ENCODE measurements around the gene FBXO34.
"Not testable (repeated sequence)": the region's sequence is repeated elsewhere in the genome, so short reads cannot be mapped to it uniquely, and the experiment has no call there.

The FBXO34 gene

DNA sequence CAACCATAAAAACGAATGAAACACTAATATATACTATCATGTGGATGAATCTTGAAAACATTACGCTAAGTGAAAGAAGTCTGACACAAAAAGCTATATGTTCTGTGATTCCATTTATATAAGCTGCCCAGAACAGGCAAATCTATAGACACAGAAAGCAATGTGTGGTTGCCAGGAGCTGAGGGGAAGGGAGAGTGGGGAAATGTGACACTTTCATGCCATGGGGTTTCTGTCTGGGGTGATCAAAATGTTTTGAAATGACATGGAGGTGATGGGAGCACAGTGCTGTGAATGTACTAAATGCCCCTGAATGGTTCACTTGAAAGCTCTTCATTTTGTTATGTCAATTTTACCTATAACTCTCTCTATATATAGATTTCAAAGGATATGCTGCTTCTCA lies 110.3 kb downstream of the FBXO34 start:
- Histone ChIP-seq H3K9ac (ENCODE audit: insufficient read length, low read depth) (no peak overlapping the region), H3K9me3 (ENCODE audit: insufficient read depth, low read length) (no peaks in the 10 kb centered on the region), H3K4me1 (ENCODE audit: insufficient read depth, insufficient read length) (no peaks in the 10 kb centered on the region), H3K27me3 (ENCODE audit: insufficient read depth, insufficient read length) (no peaks in the 10 kb centered on the region), H3K36me3 (ENCODE audit: insufficient read depth, insufficient read length, low read length) (peaks cover 51% of the 10 kb centered on the region), H3K4me3 (ENCODE audit: insufficient read length, low read depth) (no peak overlapping the region)
- TF ChIP-seq YY1 (IDR thresholded peaks at IDR 0.05; ENCODE audit: insufficient read depth, insufficient read length), result no peak
- no peak for TF ChIP-seq SUZ12 (IDR thresholded peaks at IDR 0.05; ENCODE audit: extremely low read depth, insufficient read depth, insufficient read length)
- TF ChIP-seq ZNF274 (IDR thresholded peaks at IDR 0.05; ENCODE audit: low read depth, low read length), result no peak
- DNase-seq (ENCODE audit: low read depth, low spot score), result no peak

DNA sequence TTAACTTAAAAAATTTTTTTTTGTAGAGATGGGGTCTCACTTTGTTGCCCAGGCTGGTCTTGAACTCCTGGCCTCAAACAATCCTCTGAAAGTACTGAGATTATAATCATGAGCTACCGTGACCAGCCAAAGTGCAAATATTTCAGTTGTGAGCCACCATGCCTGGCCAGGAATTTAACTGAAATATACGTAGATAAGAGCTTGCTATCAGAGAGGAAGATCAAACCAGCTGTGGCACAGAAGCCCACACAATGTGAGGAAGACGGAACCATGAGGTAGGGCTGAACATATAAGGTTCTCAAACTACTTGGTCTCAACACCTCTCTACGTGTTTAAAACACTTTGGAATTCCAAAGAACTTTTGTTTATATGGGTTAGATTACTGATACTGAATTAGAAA lies 111.3 kb downstream of the FBXO34 start:
- no peak for DNase-seq (ENCODE audit: low read depth, low spot score)
- H3K9ac ChIP-seq (ENCODE audit: insufficient read length, low read depth), result no peak overlapping the region
- H3K9me3 ChIP-seq (ENCODE audit: insufficient read depth, low read length), result no peaks in the 10 kb centered on the region
- peaks cover 51% of the 10 kb centered on the region for H3K36me3 ChIP-seq (ENCODE audit: insufficient read depth, insufficient read length, low read length)
- TF ChIP-seq SUZ12 (IDR thresholded peaks at IDR 0.05; ENCODE audit: extremely low read depth, insufficient read depth, insufficient read length) (no peak), YY1 (IDR thresholded peaks at IDR 0.05; ENCODE audit: insufficient read depth, insufficient read length) (no peak), ZNF274 (IDR thresholded peaks at IDR 0.05; ENCODE audit: low read depth, low read length) (no peak)
- H3K27me3 ChIP-seq (ENCODE audit: insufficient read depth, insufficient read length), result no peaks in the 10 kb centered on the region
- no peaks in the 10 kb centered on the region for H3K4me1 ChIP-seq (ENCODE audit: insufficient read depth, insufficient read length)
- no peak overlapping the region for H3K4me3 ChIP-seq (ENCODE audit: insufficient read length, low read depth)

DNA sequence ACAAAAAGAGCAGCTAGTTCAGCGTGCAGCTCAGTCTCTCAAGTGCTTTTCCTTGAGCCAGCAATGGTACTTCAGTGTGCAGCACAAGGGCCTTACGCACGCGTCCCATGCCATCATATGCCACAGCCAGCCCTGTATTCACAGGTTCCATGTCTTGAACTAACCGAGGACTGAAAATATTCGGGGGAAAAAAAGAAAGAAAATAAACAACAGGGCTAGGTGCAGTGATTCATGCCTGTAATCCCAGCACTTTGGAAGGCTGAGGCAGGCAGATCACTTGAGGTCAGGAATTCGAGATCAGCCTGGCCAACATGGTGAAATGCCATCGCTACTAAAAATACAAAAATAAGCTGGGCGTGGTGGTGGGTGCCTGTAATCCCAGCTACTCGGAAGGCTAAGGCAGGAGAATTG lies 111.8 kb downstream of the FBXO34 start:
- not testable (repeated sequence) for H3K4me3 ChIP-seq (ENCODE audit: insufficient read length, low read depth); H3K9ac ChIP-seq (ENCODE audit: insufficient read length, low read depth); H3K9me3 ChIP-seq (ENCODE audit: insufficient read depth, low read length); H3K27me3 ChIP-seq (ENCODE audit: insufficient read depth, insufficient read length); DNase-seq (ENCODE audit: low read depth, low spot score); H3K4me1 ChIP-seq (ENCODE audit: insufficient read depth, insufficient read length)
- H3K36me3 ChIP-seq (ENCODE audit: insufficient read depth, insufficient read length, low read length), result peaks cover 54% of the 10 kb centered on the region

DNA sequence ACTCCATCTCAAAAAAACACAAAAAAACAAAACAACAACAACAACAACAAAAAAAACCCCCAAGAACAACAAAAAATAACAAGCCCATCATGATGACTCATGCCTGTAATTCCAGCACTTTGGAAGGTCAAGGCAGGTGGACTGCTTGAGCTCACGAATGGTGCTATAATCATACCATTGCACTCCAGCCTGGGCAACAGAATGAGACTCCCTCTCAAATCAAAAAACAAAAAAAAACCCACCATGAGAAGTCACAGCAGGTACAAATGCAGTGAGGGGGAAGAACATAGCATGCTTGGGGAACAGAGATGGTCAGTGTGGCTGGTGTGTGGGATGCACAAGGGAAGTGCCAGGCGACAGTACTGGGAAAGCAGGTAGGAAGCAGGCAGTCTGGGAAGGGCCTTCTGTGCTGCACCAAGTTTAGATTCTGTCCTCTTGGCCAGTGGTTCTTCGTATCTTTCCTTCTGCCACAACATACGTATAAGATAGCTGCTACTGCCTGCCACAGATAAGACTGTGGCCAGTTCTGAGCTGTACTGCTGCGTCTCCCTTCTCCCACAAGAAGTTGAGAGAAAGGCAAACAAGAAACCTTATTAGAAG lies 112.4 kb downstream of the FBXO34 start:
- TF ChIP-seq SUZ12 (IDR thresholded peaks at IDR 0.05; ENCODE audit: extremely low read depth, insufficient read depth, insufficient read length) (no peak), YY1 (IDR thresholded peaks at IDR 0.05; ENCODE audit: insufficient read depth, insufficient read length) (no peak), ZNF274 (IDR thresholded peaks at IDR 0.05; ENCODE audit: low read depth, low read length) (no peak)
- DNase-seq (ENCODE audit: low read depth, low spot score), result no peak
- Histone ChIP-seq H3K4me3 (ENCODE audit: insufficient read length, low read depth) (no peak overlapping the region), H3K9ac (ENCODE audit: insufficient read length, low read depth) (no peak overlapping the region), H3K27me3 (ENCODE audit: insufficient read depth, insufficient read length) (no peaks in the 10 kb centered on the region), H3K9me3 (ENCODE audit: insufficient read depth, low read length) (no peaks in the 10 kb centered on the region), H3K4me1 (ENCODE audit: insufficient read depth, insufficient read length) (no peaks in the 10 kb centered on the region), H3K36me3 (ENCODE audit: insufficient read depth, insufficient read length, low read length) (peaks cover 53% of the 10 kb centered on the region)

DNA sequence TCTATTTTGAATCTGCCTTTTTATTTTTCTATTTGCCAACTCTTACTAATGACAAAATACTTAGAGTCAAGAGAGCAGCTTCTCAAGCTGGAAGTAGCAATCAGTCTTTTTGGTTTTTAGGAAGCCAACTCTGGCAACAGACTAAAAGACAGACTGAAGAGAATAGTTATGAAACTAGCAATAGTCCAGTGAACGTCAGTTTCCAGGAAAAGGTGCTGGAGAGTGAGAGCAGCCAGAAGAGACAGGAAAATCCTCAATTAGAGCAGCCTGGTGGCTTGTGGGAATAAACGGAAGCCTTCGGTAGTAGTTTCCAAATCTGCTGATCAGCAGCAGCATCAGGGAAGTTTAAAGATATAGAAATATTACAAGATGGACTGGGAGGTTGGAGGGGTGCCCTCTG lies 113.3 kb downstream of the FBXO34 start:
- H3K4me3 ChIP-seq (ENCODE audit: insufficient read length, low read depth), result no peak overlapping the region
- no peak for DNase-seq (ENCODE audit: low read depth, low spot score)
- H3K4me1 ChIP-seq (ENCODE audit: insufficient read depth, insufficient read length), result no peaks in the 10 kb centered on the region

DNA sequence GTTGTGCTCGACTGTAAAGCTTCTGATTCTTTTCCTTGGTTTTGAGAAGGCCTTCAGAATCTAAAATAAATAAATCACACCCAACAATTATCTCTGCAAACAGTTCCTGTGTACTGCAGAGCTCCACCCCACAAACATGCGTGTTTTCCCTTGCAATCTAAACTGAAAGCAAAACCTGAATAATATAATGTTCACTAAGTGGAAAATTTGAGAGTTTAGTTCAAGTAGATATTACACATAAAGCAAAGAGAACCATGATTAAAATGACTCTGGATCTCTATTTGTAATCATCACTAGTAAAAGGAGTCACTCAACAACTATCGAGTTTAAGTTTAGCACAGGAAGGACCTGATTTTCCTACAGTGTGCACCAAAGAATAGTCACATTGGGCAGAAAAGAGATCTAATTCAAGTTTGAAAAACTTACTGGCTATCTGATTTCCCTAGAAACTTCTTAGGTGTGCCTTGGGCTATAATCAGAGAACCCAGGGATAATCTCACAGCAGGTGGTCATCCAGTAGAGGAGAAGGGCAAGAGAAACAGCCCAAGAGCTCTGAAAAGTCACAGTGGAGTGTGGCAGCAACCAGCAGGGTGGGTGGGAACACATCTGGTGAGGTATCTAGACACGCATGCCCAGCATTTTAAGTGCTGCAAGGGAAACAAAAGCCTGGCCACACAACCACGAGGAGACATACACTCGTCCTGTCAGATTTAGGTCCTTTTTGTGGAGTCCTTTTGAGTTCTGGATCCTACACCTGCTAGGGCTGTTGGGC lies 115.0 kb downstream of the FBXO34 start:
- Histone ChIP-seq H3K9me3 (ENCODE audit: insufficient read depth, low read length) (no peaks in the 10 kb centered on the region), H3K27me3 (ENCODE audit: insufficient read depth, insufficient read length) (no peaks in the 10 kb centered on the region), H3K4me1 (ENCODE audit: insufficient read depth, insufficient read length) (no peaks in the 10 kb centered on the region), H3K36me3 (ENCODE audit: insufficient read depth, insufficient read length, low read length) (peaks cover 41% of the 10 kb centered on the region), H3K4me3 (ENCODE audit: insufficient read length, low read depth) (no peak overlapping the region), H3K9ac (ENCODE audit: insufficient read length, low read depth) (no peak overlapping the region)
- TF ChIP-seq SUZ12 (IDR thresholded peaks at IDR 0.05; ENCODE audit: extremely low read depth, insufficient read depth, insufficient read length) (no peak), ZNF274 (IDR thresholded peaks at IDR 0.05; ENCODE audit: low read depth, low read length) (no peak), YY1 (IDR thresholded peaks at IDR 0.05; ENCODE audit: insufficient read depth, insufficient read length) (no peak)
- no peak for DNase-seq (ENCODE audit: low read depth, low spot score)

More for the DNA sequence above, 113.3 kb downstream of the FBXO34 start:
- Histone ChIP-seq H3K9me3 (ENCODE audit: insufficient read depth, low read length) (no peaks in the 10 kb centered on the region), H3K9ac (ENCODE audit: insufficient read length, low read depth) (no peak overlapping the region), H3K36me3 (ENCODE audit: insufficient read depth, insufficient read length, low read length) (peaks cover 55% of the 10 kb centered on the region), H3K27me3 (ENCODE audit: insufficient read depth, insufficient read length) (no peaks in the 10 kb centered on the region)
- TF ChIP-seq ZNF274 (IDR thresholded peaks at IDR 0.05; ENCODE audit: low read depth, low read length) (no peak), SUZ12 (IDR thresholded peaks at IDR 0.05; ENCODE audit: extremely low read depth, insufficient read depth, insufficient read length) (no peak), YY1 (IDR thresholded peaks at IDR 0.05; ENCODE audit: insufficient read depth, insufficient read length) (no peak)

DNA sequence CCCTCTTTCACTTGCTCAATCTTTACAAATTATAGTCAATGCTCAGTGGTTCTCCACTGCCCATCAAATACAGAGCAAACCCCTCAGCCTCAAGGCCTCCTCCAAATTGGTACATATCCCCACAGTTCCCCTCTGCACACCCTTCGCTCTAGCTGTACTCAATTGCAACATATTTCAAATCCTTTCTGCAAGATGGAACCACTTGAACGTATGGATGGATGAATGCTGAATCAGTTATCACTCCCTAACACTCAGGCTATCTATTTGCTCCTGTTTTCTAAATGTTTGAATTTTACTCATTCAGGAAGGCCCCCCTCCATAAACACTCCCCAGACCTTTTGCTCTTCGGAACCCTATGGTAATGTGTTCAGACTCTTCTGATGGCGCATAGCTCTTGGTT lies 115.9 kb downstream of the FBXO34 start:
- peaks cover 34% of the 10 kb centered on the region for H3K36me3 ChIP-seq (ENCODE audit: insufficient read depth, insufficient read length, low read length)
- H3K4me1 ChIP-seq (ENCODE audit: insufficient read depth, insufficient read length), result no peaks in the 10 kb centered on the region
- no peaks in the 10 kb centered on the region for H3K9me3 ChIP-seq (ENCODE audit: insufficient read depth, low read length)
- H3K9ac ChIP-seq (ENCODE audit: insufficient read length, low read depth), result no peak overlapping the region
- no peak for DNase-seq (ENCODE audit: low read depth, low spot score)
- no peak overlapping the region for H3K4me3 ChIP-seq (ENCODE audit: insufficient read length, low read depth)
- no peaks in the 10 kb centered on the region for H3K27me3 ChIP-seq (ENCODE audit: insufficient read depth, insufficient read length)
- TF ChIP-seq SUZ12 (IDR thresholded peaks at IDR 0.05; ENCODE audit: extremely low read depth, insufficient read depth, insufficient read length), result no peak
- TF ChIP-seq ZNF274 (IDR thresholded peaks at IDR 0.05; ENCODE audit: low read depth, low read length), result no peak
- no peak for TF ChIP-seq YY1 (IDR thresholded peaks at IDR 0.05; ENCODE audit: insufficient read depth, insufficient read length)

Data from NT2/D1 (cell line).